Activated naive CD4-positive, alpha-beta T cell treated with anti-CD3 and anti-CD28 coated beads, Interleukin-2, amount 10 ng/mL, durations not matched to agents 7 days and 5 days (primary cell): ENCODE measurements around the gene MSTN.
"Not testable (repeated sequence)": the region's sequence is repeated elsewhere in the genome, so short reads cannot be mapped to it uniquely, and the experiment has no call there.

Source experiments
- CTCF ChIA-PET: fragments of 350-600 bp; sonication (Branson Sonifier 250); formaldehyde crosslinking; loops from one replicate; lab custom pipeline; 2021; ENCODE audit warnings: antibody characterized with exemption; lab: Charles Lee
- DNase-seq: peaks from one replicate; pipeline ENCODE4 v3.0.0-alpha.2; 2020
- H3K27ac Mint-ChIP-seq: one replicate; pipeline ENCODE4 v1.8.0; 2021; ENCODE audit warnings: mild to moderate bottlenecking, moderate library complexity, mixed read lengths
- H3K27me3 Mint-ChIP-seq: one replicate; pipeline ENCODE4 v1.8.0; 2021; ENCODE audit warnings: mild to moderate bottlenecking, mixed read lengths
- H3K36me3 Mint-ChIP-seq: one replicate; pipeline ENCODE4 v1.8.0; 2021; ENCODE audit warnings: mixed read lengths
- H3K4me1 Mint-ChIP-seq: one replicate; pipeline ENCODE4 v1.8.0; 2021; ENCODE audit warnings: mixed read lengths
- H3K4me3 Mint-ChIP-seq: one replicate; pipeline ENCODE4 v1.8.0; 2021; ENCODE audit warnings: mild to moderate bottlenecking, moderate library complexity, mixed read lengths
- H3K9me3 Mint-ChIP-seq: one replicate; pipeline ENCODE4 v1.8.0; 2021; ENCODE audit warnings: mixed read lengths

MSTN gene

GRCh38 chr2:190050001-190050400, 12.5 kb downstream of the MSTN start:
- Mint-ChIP-seq H3K36me3 (no peaks in the 10 kb centered on the region), H3K4me3 (no peak overlapping the region), H3K27ac (no peak overlapping the region), H3K27me3 (no peaks in the 10 kb centered on the region), H3K4me1 (no peaks in the 10 kb centered on the region), H3K9me3 (no peaks in the 10 kb centered on the region)
- no peak for DNase-seq
- CTCF ChIA-PET: interaction anchor here (0.6 kb wide), 1 partner anchor 21 kb away, joined by 3 read pairs; no protein-coding TSS in a partner anchor

DNA sequence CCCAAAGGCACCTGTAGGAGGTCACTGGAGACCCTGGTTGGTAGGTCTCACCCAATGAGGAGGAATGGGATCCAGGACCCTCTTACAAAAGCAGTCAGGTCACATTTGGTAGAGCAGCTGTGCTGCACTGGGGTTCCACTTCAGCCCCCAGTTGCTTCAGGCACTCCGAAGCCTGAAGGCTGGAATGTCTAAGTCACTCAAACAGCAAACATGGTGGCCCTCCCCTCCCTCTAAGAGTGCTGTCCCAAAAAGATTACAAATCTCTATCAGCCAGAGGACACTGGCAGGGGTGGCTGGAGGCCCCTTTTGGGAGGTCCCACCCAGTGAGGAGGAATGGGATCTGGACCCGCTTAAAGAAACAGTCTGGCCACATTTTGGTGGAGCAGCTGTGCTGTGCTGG, 17.7 kb downstream of the MSTN start:
- H3K36me3 Mint-ChIP-seq: no peaks in the 10 kb centered on the region
- CTCF ChIA-PET: no interaction called here
- peaks cover 24% of the 10 kb centered on the region for H3K27me3 Mint-ChIP-seq
- no peak overlapping the region for H3K4me3 Mint-ChIP-seq
- H3K27ac Mint-ChIP-seq: no peak overlapping the region
- no peaks in the 10 kb centered on the region for H3K9me3 Mint-ChIP-seq
- DNase-seq: no peak
- H3K4me1 Mint-ChIP-seq: no peaks in the 10 kb centered on the region

DNA sequence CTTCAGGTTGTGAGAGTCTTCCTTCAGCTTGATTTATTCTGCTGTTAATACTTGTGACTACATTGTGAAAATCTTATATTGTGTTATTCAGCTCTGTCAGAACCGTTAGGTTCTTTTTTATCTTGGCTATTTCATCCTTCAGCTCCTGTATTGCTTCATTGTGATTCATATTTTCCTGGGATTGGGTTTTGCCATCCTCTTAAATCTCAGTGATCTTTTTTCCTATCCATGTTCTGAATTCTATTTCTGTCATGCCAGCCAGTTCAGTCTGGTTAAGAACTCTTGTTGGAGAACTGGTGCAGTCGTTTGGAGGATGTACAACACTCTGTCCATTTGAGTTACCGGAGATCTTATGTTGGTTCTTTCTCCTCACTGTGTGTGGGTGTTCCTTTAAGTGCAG, 19.1 kb downstream of the MSTN start:
- no peaks in the 10 kb centered on the region for H3K36me3 Mint-ChIP-seq
- DNase-seq: no peak
- no peaks in the 10 kb centered on the region for H3K4me1 Mint-ChIP-seq
- no peak overlapping the region for H3K27ac Mint-ChIP-seq
- no peak overlapping the region for H3K4me3 Mint-ChIP-seq
- H3K9me3 Mint-ChIP-seq: no peaks in the 10 kb centered on the region
- CTCF ChIA-PET: interaction anchor here (1.3 kb wide), 1 partner anchor 19 kb away, joined by 3 read pairs; no protein-coding TSS in a partner anchor
- peaks cover 30% of the 10 kb centered on the region for H3K27me3 Mint-ChIP-seq

- no peaks in the 10 kb centered on the region for H3K9me3 Mint-ChIP-seq
- no peaks in the 10 kb centered on the region for H3K4me1 Mint-ChIP-seq
- peaks cover 10% of the 10 kb centered on the region for H3K27me3 Mint-ChIP-seq
- CTCF ChIA-PET: interaction anchor here (0.5 kb wide), 1 partner anchor 158 kb away, joined by 3 read pairs; no protein-coding TSS in a partner anchor
- H3K27ac Mint-ChIP-seq: no peak overlapping the region
- H3K36me3 Mint-ChIP-seq: no peaks in the 10 kb centered on the region
- H3K4me3 Mint-ChIP-seq: no peak overlapping the region
- DNase-seq: no peak
Observed at GRCh38 chr2:190036071-190036470, 26.5 kb downstream of the MSTN start.

- CTCF ChIA-PET, H3K36me3 Mint-ChIP-seq, H3K27ac Mint-ChIP-seq, H3K4me3 Mint-ChIP-seq, H3K4me1 Mint-ChIP-seq, H3K27me3 Mint-ChIP-seq, DNase-seq, H3K9me3 Mint-ChIP-seq: not testable (repeated sequence)
Observed at GRCh38 chr2:190034417-190034816, 28.1 kb downstream of the MSTN start.

GRCh38 chr2:190031969-190032618, 30.4 kb downstream of the MSTN start:
- Mint-ChIP-seq H3K27ac (no peak overlapping the region), H3K9me3 (no peaks in the 10 kb centered on the region), H3K4me1 (no peaks in the 10 kb centered on the region), H3K27me3 (peaks cover 4% of the 10 kb centered on the region), H3K4me3 (no peak overlapping the region), H3K36me3 (no peaks in the 10 kb centered on the region)
- DNase-seq: no peak
- CTCF ChIA-PET: no interaction called here

- H3K4me3 Mint-ChIP-seq: no peak overlapping the region
- CTCF ChIA-PET: interaction anchor here (0.6 to 1.1 kb wide), 2 partner anchors 20 to 855 kb away, joined by 3 to 4 read pairs; no protein-coding TSS in a partner anchor
- no peaks in the 10 kb centered on the region for H3K27me3 Mint-ChIP-seq
- no peaks in the 10 kb centered on the region for H3K36me3 Mint-ChIP-seq
- DNase-seq: no peak
- no peak overlapping the region for H3K27ac Mint-ChIP-seq
- H3K9me3 Mint-ChIP-seq: no peaks in the 10 kb centered on the region
- H3K4me1 Mint-ChIP-seq: no peaks in the 10 kb centered on the region
Observed at GRCh38 chr2:190023860-190024259, 38.7 kb downstream of the MSTN start.

DNA sequence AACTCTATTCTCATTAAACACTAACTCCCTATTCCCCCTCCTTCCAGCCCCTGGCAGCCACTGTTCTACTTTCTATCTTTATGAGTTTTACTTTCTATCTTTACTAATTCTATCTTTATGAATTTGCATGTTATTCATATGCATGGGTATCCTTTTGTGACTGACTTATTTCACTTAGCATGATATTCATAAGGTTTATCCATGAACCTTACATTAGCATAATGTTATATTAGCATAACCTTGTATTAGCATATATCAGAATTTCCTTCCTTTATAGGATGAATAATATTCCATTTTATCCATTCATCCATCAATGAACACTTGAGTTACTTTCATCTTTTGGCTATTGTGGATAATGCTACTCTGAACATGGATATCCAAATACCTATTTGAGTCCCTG, 41.8 kb downstream of the MSTN start:
- DNase-seq: no peak
- Mint-ChIP-seq H3K36me3 (no peaks in the 10 kb centered on the region), H3K9me3 (peaks cover 13% of the 10 kb centered on the region), H3K4me1 (no peaks in the 10 kb centered on the region), H3K27ac (no peak overlapping the region), H3K4me3 (no peak overlapping the region), H3K27me3 (no peaks in the 10 kb centered on the region)
- CTCF ChIA-PET: interaction anchor here (0.7 kb wide), 1 partner anchor 10 kb away, joined by 3 read pairs; no protein-coding TSS in a partner anchor

GRCh38 chr2:190017837-190018236, 44.7 kb downstream of the MSTN start:
- Mint-ChIP-seq H3K36me3 (no peaks in the 10 kb centered on the region), H3K9me3 (peaks cover 18% of the 10 kb centered on the region), H3K27me3 (peaks cover 8% of the 10 kb centered on the region)

GRCh38 chr2:190015969-190016368, 46.6 kb downstream of the MSTN start:
- H3K4me1 Mint-ChIP-seq, H3K27ac Mint-ChIP-seq, DNase-seq, H3K4me3 Mint-ChIP-seq, H3K36me3 Mint-ChIP-seq, H3K27me3 Mint-ChIP-seq, CTCF ChIA-PET: not testable (repeated sequence)
- H3K9me3 Mint-ChIP-seq: peaks cover 18% of the 10 kb centered on the region

More at GRCh38 chr2:190017837-190018236, 44.7 kb downstream of the MSTN start:
- no peaks in the 10 kb centered on the region for H3K4me1 Mint-ChIP-seq
- no peak overlapping the region for H3K27ac Mint-ChIP-seq
- H3K4me3 Mint-ChIP-seq: no peak overlapping the region
- no peak for DNase-seq
- CTCF ChIA-PET: no interaction called here
